HG02642 (cell line): ENCODE measurements around the gene CMKLR1.

Source experiments
- ATAC-seq: cut with Tn5 transposase; IDR thresholded peaks from one replicate; pipeline ENCODE4 v1.9.1; 2021; ENCODE audit warnings: mild to moderate bottlenecking; ENCODE audit not compliant: unreplicated experiment, poor library complexity

The CMKLR1 gene

GRCh38 chr12:108363565-108363964, 24.5 kb upstream of the CMKLR1 start:
- ATAC-seq: no peak

- no peak for ATAC-seq
Measured at GRCh38 chr12:108363165-108363564, 24.1 kb upstream of the CMKLR1 start.

GRCh38 chr12:108361606-108362005, 22.5 kb upstream of the CMKLR1 start:
- no peak for ATAC-seq

- peak; percentile 69 for ATAC-seq
Measured at GRCh38 chr12:108360487-108360886, 21.4 kb upstream of the CMKLR1 start.

GRCh38 chr12:108360057-108360456, 20.9 kb upstream of the CMKLR1 start:
- no peak for ATAC-seq

- no peak for ATAC-seq
Measured at GRCh38 chr12:108358580-108358965, 19.5 kb upstream of the CMKLR1 start.

GRCh38 chr12:108357834-108358579, 18.9 kb upstream of the CMKLR1 start:
- ATAC-seq: no peak

GRCh38 chr12:108356835-108357806, 18.0 kb upstream of the CMKLR1 start:
- ATAC-seq: no peak

GRCh38 chr12:108355069-108355468, 16.0 kb upstream of the CMKLR1 start:
- ATAC-seq: no peak

- ATAC-seq: no peak
Measured at GRCh38 chr12:108352591-108352990, 13.5 kb upstream of the CMKLR1 start.

- no peak for ATAC-seq
Measured at GRCh38 chr12:108350511-108350910, 11.4 kb upstream of the CMKLR1 start.

GRCh38 chr12:108349278-108349688, 10.2 kb upstream of the CMKLR1 start:
- ATAC-seq: no peak

GRCh38 chr12:108348842-108349241, 9.7 kb upstream of the CMKLR1 start:
- ATAC-seq: no peak

- ATAC-seq: no peak
Measured at GRCh38 chr12:108346727-108347710, 7.9 kb upstream of the CMKLR1 start.

- no peak for ATAC-seq
Measured at GRCh38 chr12:108345716-108346633, 6.9 kb upstream of the CMKLR1 start.

GRCh38 chr12:108342985-108343384, 3.9 kb upstream of the CMKLR1 start:
- ATAC-seq: no peak

- ATAC-seq: no peak
Measured at GRCh38 chr12:108341854-108342847, 3.0 kb upstream of the CMKLR1 start.

GRCh38 chr12:108341356-108341755, 2.2 kb upstream of the CMKLR1 start:
- no peak for ATAC-seq
